Endothelial cell of umbilical vein (primary cell): ENCODE measurements around the gene OAS3. TPM values are rescaled to one million over a fixed set of nuclear protein-coding genes. Genes with fewer than 3 reads are reported as not detected.
"Not testable (repeated sequence)": the region's sequence is repeated elsewhere in the genome, so short reads cannot be mapped to it uniquely, and the experiment has no call there.

ENCODE experiments used
- BruUV-seq: library from RNA; stranded (reverse); fragments of 400-500 nt; replicated peaks from 2 replicates; lab custom pipeline; 2021; lab: Mats Ljungman, UMichigan
- CTCF ChIA-PET: fragments of 300-600, 350-600 bp; sonication (Branson Sonifier 250); formaldehyde crosslinking; loops from one replicate; lab custom pipeline; 2021; ENCODE audit warnings: antibody characterized with exemption, inconsistent platforms; lab: Charles Lee
- POLR2A ChIA-PET: fragments of 300-600, 350-600 bp; sonication (Branson Sonifier 250); formaldehyde crosslinking; loops from one replicate; lab custom pipeline; 2021; ENCODE audit warnings: antibody characterized with exemption, inconsistent platforms; lab: Charles Lee
- DNase-seq: peaks from one replicate; pipeline ENCODE4 v3.0.0-alpha.2; 2011; ENCODE audit warnings: low read depth, low spot score
- FAIRE-seq: peaks from 2 replicates; lab custom pipeline; 2011; peaks lifted over from hg19 to GRCh38; lab: Jason Lieb, UNC
- H2AFZ ChIP-seq: 2 replicates; pipeline ENCODE4 v1.6.0; 2012; ENCODE audit warnings: low read depth, low read length, control low read depth, inconsistent platforms
- H3K27ac ChIP-seq: 2 replicates; pipeline ENCODE4 v1.5.1; 2011; ENCODE audit warnings: low read depth, mild to moderate bottlenecking, control low read depth, low read length, moderate library complexity; ENCODE audit not compliant: insufficient read depth
- H3K27me3 ChIP-seq, 2 experiments: 2 replicates each; pipeline versions ENCODE4 v1.6.0 to v1.6.1; 2011; ENCODE audit warnings: low read length in 2 of 2, mixed read lengths in 1 of 2; ENCODE audit not compliant: control insufficient read depth in 2 of 2, insufficient read depth in 2 of 2
- H3K36me3 ChIP-seq, 2 experiments: 2 replicates in 1 of 2; 3 replicates in 1 of 2; pipeline ENCODE4 v1.5.1; 2011; ENCODE audit warnings: low read length in 2 of 2, mild to moderate bottlenecking in 1 of 2, moderate library complexity in 1 of 2; ENCODE audit not compliant: control insufficient read depth in 2 of 2, insufficient read depth in 2 of 2; ENCODE audit errors: extremely low read depth in 1 of 2
- H3K4me1 ChIP-seq: 3 replicates; pipeline ENCODE4 v1.5.1; 2011; ENCODE audit warnings: mild to moderate bottlenecking, low read length; ENCODE audit not compliant: control insufficient read depth, insufficient read depth; ENCODE audit errors: extremely low read depth
- H3K4me2 ChIP-seq: 2 replicates; pipeline ENCODE4 v1.6.1; 2011; ENCODE audit warnings: low read length, control low read depth, mixed read lengths; ENCODE audit not compliant: insufficient read depth
- H3K4me3 ChIP-seq, 3 experiments: fragments of 200-600 bp in 1 of 3; sonication (generic), shearing (Covaris generic) in 1 of 3; replicated peaks in 1 of 3; 2 replicates each; pipeline ENCODE4 v1.5.1; 2011 to 2016; ENCODE audit warnings: control low read depth in 3 of 3, low read length in 3 of 3, mild to moderate bottlenecking in 2 of 3, inconsistent platforms in 1 of 3, low read depth in 1 of 3, moderate library complexity in 1 of 3; ENCODE audit not compliant: insufficient read depth in 1 of 3
- H3K79me2 ChIP-seq: 2 replicates; pipeline ENCODE4 v1.6.0; 2012; ENCODE audit warnings: low read length, inconsistent platforms; ENCODE audit not compliant: control insufficient read depth, insufficient read depth
- H3K9ac ChIP-seq: replicated peaks from 2 replicates; pipeline ENCODE3; 2011; ENCODE audit warnings: low read length, control low read depth; ENCODE audit not compliant: insufficient read depth; ENCODE audit errors: extremely low read depth
- H3K9me1 ChIP-seq: replicated peaks from 3 replicates; pipeline ENCODE4 v1.6.0; 2011; ENCODE audit warnings: mild to moderate bottlenecking, low read length; ENCODE audit not compliant: control insufficient read depth, insufficient read depth; ENCODE audit errors: extremely low read depth
- H3K9me3 ChIP-seq: replicated peaks from 2 replicates; pipeline ENCODE4 v1.5.1; 2012; ENCODE audit warnings: low read length, inconsistent platforms; ENCODE audit not compliant: control insufficient read depth, insufficient read depth
- H4K20me1 ChIP-seq: replicated peaks from 2 replicates; pipeline ENCODE3; 2011; ENCODE audit warnings: mild to moderate bottlenecking, low read length; ENCODE audit not compliant: control insufficient read depth, insufficient read depth; ENCODE audit errors: extremely low read depth
- CTCF ChIP-seq, 2 donors: IDR thresholded peaks; 1 replicate in 1 of 2; 2 replicates in 1 of 2; pipeline ENCODE4 v1.5.1; 2011; ENCODE audit warnings: low read length in 2 of 2, mild to moderate bottlenecking in 2 of 2, moderate library complexity in 2 of 2, control low read depth in 1 of 2, inconsistent platforms in 1 of 2, low read depth in 1 of 2; ENCODE audit not compliant: insufficient read depth in 1 of 2; ENCODE audit errors: extremely low read depth in 1 of 2
- EZH2 ChIP-seq: IDR thresholded peaks from 2 replicates; pipeline ENCODE4 v1.6.1; 2012; ENCODE audit warnings: borderline replicate concordance, low read depth, mild to moderate bottlenecking, moderate library complexity, low read length, inconsistent platforms; ENCODE audit not compliant: severe bottlenecking
- FOS ChIP-seq: IDR thresholded peaks from 2 replicates; pipeline ENCODE4 v1.6.1; 2011; ENCODE audit warnings: mild to moderate bottlenecking, low read length, moderate library complexity, borderline replicate concordance; ENCODE audit not compliant: insufficient read depth
- GATA2 ChIP-seq: IDR thresholded peaks from 2 replicates; pipeline ENCODE4 v1.7.0; 2011; ENCODE audit warnings: low read depth, mild to moderate bottlenecking, moderate library complexity, mixed read lengths, low read length; ENCODE audit not compliant: insufficient read length, insufficient read depth
- JUN ChIP-seq: IDR thresholded peaks from 2 replicates; pipeline ENCODE4 v1.6.1; 2011; ENCODE audit warnings: borderline replicate concordance, low read depth; ENCODE audit not compliant: insufficient read length, insufficient read depth
- MAX ChIP-seq: IDR thresholded peaks from 2 replicates; pipeline ENCODE4 v1.6.1; 2011; ENCODE audit not compliant: insufficient read depth, insufficient read length
- MYC ChIP-seq: IDR thresholded peaks from one replicate; pipeline ENCODE4 v1.6.1; 2011; ENCODE audit warnings: mild to moderate bottlenecking, low read depth, low read length
- POLR2A ChIP-seq: IDR thresholded peaks from 2 replicates; pipeline ENCODE4 v1.6.1; 2012; ENCODE audit warnings: low read depth, mild to moderate bottlenecking, control low read depth, low read length
- POLR2AphosphoS5 ChIP-seq: IDR thresholded peaks from 2 replicates; pipeline ENCODE4 v1.6.1; 2012; ENCODE audit warnings: low read depth, mild to moderate bottlenecking, control low read depth, low read length, moderate library complexity; ENCODE audit not compliant: insufficient read depth
- dilution Hi-C: fragments of 300-500 bp; cut with MboI; formaldehyde crosslinking; loops from one replicate; pipeline ENCODE4 v1.15.0; 2019; ENCODE audit warnings: low sequenced_read_pairs; ENCODE audit not compliant: extremely low pct_ligation_motif_present
- intact Hi-C: fragments of 100-400 bp; cut with micrococcal nuclease; formaldehyde crosslinking; loops from one replicate; pipeline ENCODE4 v1.10.0; 2022
- polyA plus RNA-seq, 4 experiments: library from polyadenylated mRNA; depleted of rRNA in 3 of 4; stranded (reverse) in 3 of 4; unstranded in 1 of 4; fragments of >200 nt; gene quantifications; 2 replicates each; pipeline versions ENCODE4 v1.2.1 to v1.2.3, GENCODE V29; 2011 to 2012; ENCODE audit warnings: missing spikeins in 1 of 4
- total RNA-seq: library from RNA; stranded (reverse); gene quantifications from 2 replicates; pipeline ENCODE4 v1.2.3, GENCODE V29; 2021

Gene OAS3
- total and polyA plus RNA-seq, 2 donors (not counting 3 experiments of a cell fraction or from before 2014, with no cell fraction given): 13.1 to 19.8 TPM

DNA sequence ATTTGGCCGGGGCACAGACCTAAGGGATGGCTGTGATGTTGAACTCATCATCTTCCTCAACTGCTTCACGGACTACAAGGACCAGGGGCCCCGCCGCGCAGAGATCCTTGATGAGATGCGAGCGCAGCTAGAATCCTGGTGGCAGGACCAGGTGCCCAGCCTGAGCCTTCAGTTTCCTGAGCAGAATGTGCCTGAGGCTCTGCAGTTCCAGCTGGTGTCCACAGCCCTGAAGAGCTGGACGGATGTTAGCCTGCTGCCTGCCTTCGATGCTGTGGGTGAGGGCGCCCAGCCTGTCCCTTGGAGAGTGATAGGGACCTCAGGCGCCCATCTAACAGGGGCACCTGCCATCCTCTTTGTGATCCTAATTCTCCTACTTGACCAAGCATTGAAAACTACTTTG is 12.4 kb downstream of the OAS3 start:
- H3K27me3 ChIP-seq: no peaks in the 10 kb centered on the region
- no peak overlapping the region for H3K4me3 ChIP-seq
- H3K36me3 ChIP-seq: no peaks in the 10 kb centered on the region
- H3K4me2 ChIP-seq: no peak overlapping the region
- ChIA-PET CTCF (interaction anchor here (1.3 to 2.0 kb wide), 4 partner anchors 12 to 57 kb away, joined by 3 to 10 read pairs (median 6); partner anchors contain the start of gene OAS3), POLR2A (no interaction called here)
- no peaks in the 10 kb centered on the region for H3K9me1 ChIP-seq
- no peaks in the 10 kb centered on the region for H3K79me2 ChIP-seq
- intact Hi-C loops: no loop called here
- BruUV-seq: no TSS peak
- FAIRE-seq: no peak
- no peak for DNase-seq
- no peaks in the 10 kb centered on the region for H4K20me1 ChIP-seq
- no peaks in the 10 kb centered on the region for H3K4me1 ChIP-seq
- H3K27ac ChIP-seq: no peak overlapping the region
- TF ChIP-seq POLR2AphosphoS5 (no peak), POLR2A (no peak), GATA2 (no peak), FOS (no peak), MYC (no peak), CTCF (IDR thresholded peaks at IDR 0.05; ENCODE audit: extremely low read depth in 1 of 2, insufficient read depth in 1 of 2, low read depth in 1 of 2, low read length in 2 of 2) (no peak), MAX (no peak), JUN (no peak), EZH2 (no peak)
- H3K9me3 ChIP-seq: no peaks in the 10 kb centered on the region
- H3K9ac ChIP-seq: no peak overlapping the region
- dilution Hi-C loops: no loop called here
- H2AFZ ChIP-seq: no peak overlapping the region

DNA sequence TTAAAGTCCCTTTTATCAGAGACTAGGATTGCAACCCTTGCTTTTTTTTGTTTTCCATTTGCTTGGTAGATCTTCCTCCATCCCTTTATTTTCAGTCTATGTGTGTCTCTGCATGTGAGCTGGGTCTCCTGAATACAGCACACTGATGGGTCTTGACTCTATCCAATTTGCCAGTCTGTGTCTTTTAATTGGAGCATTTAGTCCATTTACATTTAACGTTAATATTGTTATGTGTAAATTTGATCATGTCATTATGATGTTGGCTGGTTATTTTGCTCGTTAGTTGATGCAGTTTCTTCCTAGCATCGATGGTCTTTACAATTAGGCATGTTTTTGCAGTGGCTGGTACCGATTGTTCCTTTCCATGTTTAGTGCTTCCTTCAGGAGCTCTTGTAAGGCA is 18.9 kb downstream of the OAS3 start:
- POLR2A ChIA-PET, H3K79me2 ChIP-seq, BruUV-seq, H3K4me2 ChIP-seq, H3K9me1 ChIP-seq, FAIRE-seq, H3K4me3 ChIP-seq, H3K9ac ChIP-seq, H3K9me3 ChIP-seq, H4K20me1 ChIP-seq, dilution Hi-C loops, CTCF ChIA-PET, H3K27me3 ChIP-seq, H3K27ac ChIP-seq, H2AFZ ChIP-seq, H3K4me1 ChIP-seq, DNase-seq, H3K36me3 ChIP-seq, intact Hi-C loops: not testable (repeated sequence)
